ENCODE data around the gene ZDHHC17.

The ZDHHC17 gene

GRCh38 chr12:76830436-76830835, 66.5 kb downstream of the ZDHHC17 start:
- DNase-seq (ENCODE audit: low read depth), result no peak

GRCh38 chr12:76836633-76837032, 72.7 kb downstream of the ZDHHC17 start:
- no peak for DNase-seq (ENCODE audit: low read depth)

GRCh38 chr12:76847260-76847659, 83.3 kb downstream of the ZDHHC17 start:
- DNase-seq (ENCODE audit: low read depth), result no peak

- no peak for DNase-seq (ENCODE audit: low read depth)
Measured at GRCh38 chr12:76848132-76848531, 84.2 kb downstream of the ZDHHC17 start.

- no peak for DNase-seq (ENCODE audit: low read depth)
Measured at GRCh38 chr12:76852106-76852505, 88.2 kb downstream of the ZDHHC17 start.

GRCh38 chr12:76855271-76855670, 91.4 kb downstream of the ZDHHC17 start:
- peak; percentile 57 for DNase-seq (ENCODE audit: low read depth)

- DNase-seq (ENCODE audit: low read depth), result no peak
Measured at GRCh38 chr12:76856018-76856644, 92.2 kb downstream of the ZDHHC17 start.

- no peak for DNase-seq (ENCODE audit: low read depth)
Measured at GRCh38 chr12:76859611-76860010, 95.7 kb downstream of the ZDHHC17 start.

- no peak for DNase-seq (ENCODE audit: low read depth)
Measured at GRCh38 chr12:76860256-76860655, 96.3 kb downstream of the ZDHHC17 start.

GRCh38 chr12:76863005-76863670, 99.2 kb downstream of the ZDHHC17 start:
- DNase-seq (ENCODE audit: low read depth), result peak; percentile 91

GRCh38 chr12:76863837-76864236, 99.9 kb downstream of the ZDHHC17 start:
- DNase-seq (ENCODE audit: low read depth), result peak; percentile 80

GRCh38 chr12:76864791-76865400, 101.0 kb downstream of the ZDHHC17 start:
- no peak for DNase-seq (ENCODE audit: low read depth)

GRCh38 chr12:76866151-76866567, 102.2 kb downstream of the ZDHHC17 start:
- no peak for DNase-seq (ENCODE audit: low read depth)

- DNase-seq (ENCODE audit: low read depth), result peak; percentile 69
Measured at GRCh38 chr12:76866726-76867125, 102.8 kb downstream of the ZDHHC17 start.

GRCh38 chr12:76871082-76871481, 107.2 kb downstream of the ZDHHC17 start:
- DNase-seq (ENCODE audit: low read depth), result no peak

- DNase-seq (ENCODE audit: low read depth), result no peak
Measured at GRCh38 chr12:76871742-76872141, 107.8 kb downstream of the ZDHHC17 start.

GRCh38 chr12:76872415-76872814, 108.5 kb downstream of the ZDHHC17 start:
- no peak for DNase-seq (ENCODE audit: low read depth)

- DNase-seq (ENCODE audit: low read depth), result no peak
Measured at GRCh38 chr12:76874027-76874426, 110.1 kb downstream of the ZDHHC17 start.

GRCh38 chr12:76874491-76875190, 110.7 kb downstream of the ZDHHC17 start:
- DNase-seq (ENCODE audit: low read depth), result no peak

GRCh38 chr12:76876696-76877229, 112.8 kb downstream of the ZDHHC17 start:
- DNase-seq (ENCODE audit: low read depth), result no peak

GRCh38 chr12:76878099-76878898, 114.4 kb downstream of the ZDHHC17 start:
- no peak for DNase-seq (ENCODE audit: low read depth)

All from GM04504 (cell line).